Activated T-helper 1 cell treated with anti-CD3 and anti-CD28 coated beads, Interleukin-12 subunit alpha, Interleukin-12 subunit beta, Interleukin-2, Interleukin-4 antibody, amounts not matched to agents 30 ng/mL and 10 ng/mL and 1 ng/mL, durations not matched to agents 14 hours and 24 hours and 36 hours (primary cell): ENCODE results near the gene BAIAP2L2. TPM values are rescaled to one million over a fixed set of nuclear protein-coding genes. Genes with fewer than 3 reads are reported as not detected.

Experiments
- DNase-seq: peaks from one replicate; pipeline ENCODE4 v3.0.0; 2021; ENCODE audit warnings: low spot score
- H3K27ac Mint-ChIP-seq: one replicate; pipeline ENCODE4 v1.8.0; 2021; ENCODE audit warnings: mild to moderate bottlenecking, mixed read lengths
- H3K27me3 Mint-ChIP-seq: one replicate; pipeline ENCODE4 v1.8.0; 2022; ENCODE audit warnings: mild to moderate bottlenecking, moderate library complexity, mixed read lengths; ENCODE audit not compliant: insufficient read depth
- H3K36me3 Mint-ChIP-seq: one replicate; pipeline ENCODE4 v1.8.0; 2021; ENCODE audit warnings: low read depth, mixed read lengths
- H3K4me1 Mint-ChIP-seq: one replicate; pipeline ENCODE4 v1.8.0; 2021; ENCODE audit warnings: low read depth, mixed read lengths
- H3K4me3 Mint-ChIP-seq: one replicate; pipeline ENCODE4 v1.8.0; 2021; ENCODE audit warnings: mild to moderate bottlenecking, moderate library complexity, mixed read lengths
- H3K9me3 Mint-ChIP-seq: one replicate; pipeline ENCODE4 v1.8.0; 2021; ENCODE audit warnings: mixed read lengths
- intact Hi-C: fragments of 100-400 bp; cut with micrococcal nuclease; formaldehyde crosslinking; loops from one replicate; pipeline ENCODE4 v1.15.1; 2024
- total RNA-seq: library from RNA; stranded (reverse); gene quantifications from 2 replicates; pipeline ENCODE4 v1.2.3, GENCODE V29; 2022

BAIAP2L2 gene
- total RNA-seq, 1 donor from 2014 or later = 0.29 TPM

- Mint-ChIP-seq H3K4me3 (no peak overlapping the region), H3K27ac (peak overlapping the region; percentile 44), H3K4me1 (peaks cover 5% of the 10 kb centered on the region), H3K9me3 (no peaks in the 10 kb centered on the region), H3K36me3 (peaks cover 2% of the 10 kb centered on the region), H3K27me3 (no peaks in the 10 kb centered on the region)
- intact Hi-C loops = no loop called here
- DNase-seq = no peak
Measured at GRCh38 chr22:38109371-38110001, 998 bp downstream of the BAIAP2L2 start.

GRCh38 chr22:38108561-38109319 lies 1.7 kb downstream of the BAIAP2L2 start:
- peaks cover 5% of the 10 kb centered on the region for H3K4me1 Mint-ChIP-seq
- intact Hi-C loops = no loop called here
- H3K36me3 Mint-ChIP-seq = no peaks in the 10 kb centered on the region
- no peaks in the 10 kb centered on the region for H3K9me3 Mint-ChIP-seq
- no peak for DNase-seq
- no peaks in the 10 kb centered on the region for H3K27me3 Mint-ChIP-seq
- H3K27ac Mint-ChIP-seq = no peak overlapping the region
- no peak overlapping the region for H3K4me3 Mint-ChIP-seq

- no peaks in the 10 kb centered on the region for H3K36me3 Mint-ChIP-seq
- intact Hi-C loops = no loop called here
- peaks cover 5% of the 10 kb centered on the region for H3K4me1 Mint-ChIP-seq
- DNase-seq = no peak
- H3K27me3 Mint-ChIP-seq = peaks cover 2% of the 10 kb centered on the region
- H3K9me3 Mint-ChIP-seq = no peaks in the 10 kb centered on the region
- no peak overlapping the region for H3K27ac Mint-ChIP-seq
- no peak overlapping the region for H3K4me3 Mint-ChIP-seq
Measured at GRCh38 chr22:38107692-38108515, 2.6 kb downstream of the BAIAP2L2 start.

GRCh38 chr22:38106814-38107578 lies 3.5 kb downstream of the BAIAP2L2 start:
- Mint-ChIP-seq H3K27ac (no peak overlapping the region), H3K4me1 (peaks cover 5% of the 10 kb centered on the region)

GRCh38 chr22:38104084-38104483 lies 6.4 kb downstream of the BAIAP2L2 start:
- Mint-ChIP-seq H3K4me3 (no peak overlapping the region), H3K27me3 (peaks cover 2% of the 10 kb centered on the region), H3K9me3 (no peaks in the 10 kb centered on the region), H3K4me1 (peaks cover 5% of the 10 kb centered on the region), H3K27ac (no peak overlapping the region), H3K36me3 (no peaks in the 10 kb centered on the region)
- intact Hi-C loops = loop anchor here (5.0 kb wide), 1 partner anchor 52 kb away; no protein-coding TSS in a partner anchor
- DNase-seq = no peak

More at GRCh38 chr22:38106814-38107578, 3.5 kb downstream of the BAIAP2L2 start:
- Mint-ChIP-seq H3K4me3 (no peak overlapping the region), H3K27me3 (peaks cover 2% of the 10 kb centered on the region), H3K36me3 (no peaks in the 10 kb centered on the region), H3K9me3 (no peaks in the 10 kb centered on the region)
- intact Hi-C loops = no loop called here
- DNase-seq = no peak

GRCh38 chr22:38103641-38104040 lies 6.8 kb downstream of the BAIAP2L2 start:
- H3K27ac Mint-ChIP-seq = no peak overlapping the region
- H3K4me1 Mint-ChIP-seq = peaks cover 5% of the 10 kb centered on the region
- no peak for DNase-seq
- H3K27me3 Mint-ChIP-seq = peaks cover 2% of the 10 kb centered on the region
- no peaks in the 10 kb centered on the region for H3K9me3 Mint-ChIP-seq
- H3K4me3 Mint-ChIP-seq = no peak overlapping the region
- no peaks in the 10 kb centered on the region for H3K36me3 Mint-ChIP-seq
- intact Hi-C loops = loop anchor here (5.0 kb wide), 1 partner anchor 51 kb away; no protein-coding TSS in a partner anchor

GRCh38 chr22:38098410-38099249 lies 11.9 kb downstream of the BAIAP2L2 start:
- Mint-ChIP-seq H3K27me3 (peaks cover 2% of the 10 kb centered on the region), H3K27ac (no peak overlapping the region), H3K4me1 (no peaks in the 10 kb centered on the region), H3K36me3 (no peaks in the 10 kb centered on the region), H3K9me3 (no peaks in the 10 kb centered on the region), H3K4me3 (no peak overlapping the region)
- no peak for DNase-seq
- intact Hi-C loops = no loop called here

GRCh38 chr22:38097557-38098409 lies 12.7 kb downstream of the BAIAP2L2 start:
- no peak overlapping the region for H3K27ac Mint-ChIP-seq

GRCh38 chr22:38097058-38097457 lies 13.4 kb downstream of the BAIAP2L2 start:
- intact Hi-C loops = no loop called here
- Mint-ChIP-seq H3K36me3 (no peaks in the 10 kb centered on the region), H3K4me3 (no peak overlapping the region)

More at GRCh38 chr22:38097557-38098409, 12.7 kb downstream of the BAIAP2L2 start:
- H3K36me3 Mint-ChIP-seq = no peaks in the 10 kb centered on the region
- DNase-seq = no peak
- no peaks in the 10 kb centered on the region for H3K27me3 Mint-ChIP-seq
- no peak overlapping the region for H3K4me3 Mint-ChIP-seq
- intact Hi-C loops = no loop called here
- no peaks in the 10 kb centered on the region for H3K4me1 Mint-ChIP-seq
- no peaks in the 10 kb centered on the region for H3K9me3 Mint-ChIP-seq

GRCh38 chr22:38089474-38089851 lies 21.0 kb downstream of the BAIAP2L2 start:
- Mint-ChIP-seq H3K36me3 (no peaks in the 10 kb centered on the region), H3K27me3 (peaks cover 13% of the 10 kb centered on the region), H3K4me3 (no peak overlapping the region), H3K9me3 (no peaks in the 10 kb centered on the region), H3K27ac (no peak overlapping the region), H3K4me1 (no peaks in the 10 kb centered on the region)
- no peak for DNase-seq
- intact Hi-C loops = no loop called here

More at GRCh38 chr22:38097058-38097457, 13.4 kb downstream of the BAIAP2L2 start:
- H3K27ac Mint-ChIP-seq = no peak overlapping the region
- no peaks in the 10 kb centered on the region for H3K27me3 Mint-ChIP-seq
- DNase-seq = no peak
- H3K4me1 Mint-ChIP-seq = no peaks in the 10 kb centered on the region
- no peaks in the 10 kb centered on the region for H3K9me3 Mint-ChIP-seq
